Islet of Langerhans (tissue), 1 donor: ENCODE results near the gene KCTD4.
"Not testable (repeated sequence)": the region's sequence is repeated elsewhere in the genome, so short reads cannot be mapped to it uniquely, and the experiment has no call there.

Experiments used
- FAIRE-seq: peaks from one replicate; lab custom pipeline; 2011; peaks lifted over from hg19 to GRCh38; lab: Jason Lieb, UNC

Gene KCTD4

DNA sequence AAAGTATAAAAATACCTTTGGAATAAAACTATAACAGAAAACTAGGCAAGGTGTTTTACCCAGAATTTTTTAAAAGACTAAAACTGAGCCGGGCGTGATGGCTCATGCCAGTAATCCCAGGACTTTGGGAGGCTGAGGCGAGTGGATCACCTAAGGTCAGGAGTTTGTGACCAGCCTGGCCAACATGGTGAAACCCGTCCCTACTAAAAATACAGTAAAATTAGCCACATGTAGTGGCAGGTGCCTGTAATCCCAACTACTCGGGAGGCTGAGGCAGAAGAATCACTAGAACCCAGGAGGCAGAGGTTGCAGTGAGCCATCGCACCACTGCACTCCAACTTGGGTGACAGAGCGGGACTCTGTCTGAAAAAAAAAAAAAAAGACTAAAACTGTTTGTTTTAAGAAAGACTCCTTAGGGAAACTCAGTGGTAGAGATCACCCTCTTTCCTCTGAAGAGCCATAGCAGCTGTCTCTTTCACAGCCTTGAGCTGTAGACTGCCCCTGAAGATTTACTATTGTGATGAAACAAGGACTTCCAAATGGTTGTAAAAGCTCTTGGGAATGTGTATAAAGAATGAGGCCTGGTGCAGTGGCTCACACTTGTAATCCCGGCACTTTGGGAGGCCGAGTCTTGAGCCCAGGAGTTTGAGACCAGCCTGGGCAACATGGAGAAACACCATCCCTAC, 14.7 kb upstream of the KCTD4 start:
- no peak for FAIRE-seq

DNA sequence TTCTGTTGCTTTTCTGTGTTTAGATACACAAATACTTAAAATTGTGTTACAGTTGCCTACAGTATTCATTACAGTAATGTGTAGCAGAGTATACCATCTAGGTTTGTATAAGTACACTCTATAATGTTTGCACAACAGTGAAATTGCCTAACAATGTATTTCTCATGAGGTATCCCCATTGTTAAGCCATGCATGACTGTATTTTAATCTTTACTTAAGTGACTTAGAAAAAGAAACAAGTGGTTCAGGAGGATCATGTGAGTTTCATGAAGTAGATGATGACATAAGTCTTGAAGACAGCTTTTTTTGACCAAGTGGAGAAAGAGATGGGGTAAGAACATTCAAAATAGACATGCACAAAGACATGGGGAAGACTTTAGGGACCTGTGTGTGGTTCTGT, 8.4 kb upstream of the KCTD4 start:
- FAIRE-seq, result no peak

DNA sequence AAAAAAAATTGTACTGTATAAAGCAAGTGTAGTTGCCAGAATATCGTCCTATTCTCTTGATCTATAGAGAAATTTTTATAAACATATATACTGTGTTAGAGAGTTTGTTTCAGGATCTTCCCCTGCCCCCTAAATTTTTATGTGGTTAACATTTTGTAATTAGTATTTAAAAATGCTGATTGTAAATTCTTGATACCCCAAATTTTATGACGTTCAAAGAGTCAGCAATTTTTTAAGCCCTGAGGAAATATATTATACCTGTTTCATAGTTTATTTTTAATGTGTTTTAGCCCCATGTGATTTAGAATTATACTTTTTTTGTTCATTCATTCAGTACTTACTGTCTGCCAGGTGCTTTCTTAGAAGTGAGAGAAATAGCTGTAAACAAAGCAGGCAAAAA, 7.3 kb upstream of the KCTD4 start:
- no peak for FAIRE-seq

DNA sequence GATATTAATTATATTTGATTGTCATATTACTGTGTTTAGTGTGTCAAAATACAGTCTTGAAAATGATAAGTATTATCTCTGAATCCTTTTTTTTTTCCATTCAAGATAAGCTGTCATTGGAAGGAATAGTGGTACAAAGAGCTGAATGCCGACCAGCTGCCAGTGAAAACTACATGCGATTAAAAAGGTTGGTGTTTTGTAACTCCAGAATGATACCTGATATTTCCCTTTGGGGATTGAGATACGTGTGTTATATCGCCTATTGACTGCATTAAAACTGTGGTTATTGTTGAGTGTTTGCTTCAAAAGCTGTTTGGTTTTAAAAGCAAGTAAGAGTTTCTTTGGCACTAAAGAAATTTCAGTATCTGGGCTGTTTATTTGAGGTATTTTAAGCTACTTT, 6.5 kb upstream of the KCTD4 start:
- no peak for FAIRE-seq

DNA sequence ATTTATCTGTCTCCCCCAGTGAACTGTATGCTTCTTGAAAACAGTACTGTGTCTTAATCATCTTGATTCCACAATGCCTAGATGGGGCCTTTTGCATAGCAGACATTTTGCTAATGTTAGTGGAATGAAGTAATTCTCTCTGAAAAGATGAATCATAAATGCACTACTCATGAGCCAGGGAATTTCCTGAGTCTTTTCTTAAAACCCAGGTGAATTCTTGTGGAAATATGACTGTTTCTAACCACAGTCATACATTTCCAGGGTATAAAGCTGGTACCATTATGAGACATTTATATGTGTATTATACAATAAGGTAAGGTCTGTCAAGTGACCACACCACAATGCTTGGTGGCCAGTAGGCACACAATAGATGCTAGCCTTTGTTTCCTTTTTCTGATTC, 5.5 kb upstream of the KCTD4 start:
- peak; percentile 91 for FAIRE-seq

DNA sequence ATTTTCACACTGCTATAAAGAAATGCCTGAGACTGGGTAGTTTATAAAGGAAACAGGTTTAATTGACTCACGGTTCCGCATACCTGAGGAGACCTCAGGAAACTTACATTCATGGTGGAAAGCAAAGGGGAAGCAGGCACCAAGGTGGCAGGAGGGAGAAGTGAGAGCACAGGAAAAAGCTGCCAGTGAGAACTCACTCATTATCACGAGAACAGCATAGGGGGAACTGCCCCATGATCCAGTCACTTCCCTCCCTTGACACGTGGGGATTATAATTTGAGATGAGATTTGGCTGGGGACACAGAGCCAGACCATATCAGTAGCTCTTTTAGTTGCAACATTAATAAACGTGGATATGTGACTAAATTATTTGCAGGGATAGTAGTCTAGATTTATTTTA, 4.3 kb upstream of the KCTD4 start:
- no peak for FAIRE-seq

DNA sequence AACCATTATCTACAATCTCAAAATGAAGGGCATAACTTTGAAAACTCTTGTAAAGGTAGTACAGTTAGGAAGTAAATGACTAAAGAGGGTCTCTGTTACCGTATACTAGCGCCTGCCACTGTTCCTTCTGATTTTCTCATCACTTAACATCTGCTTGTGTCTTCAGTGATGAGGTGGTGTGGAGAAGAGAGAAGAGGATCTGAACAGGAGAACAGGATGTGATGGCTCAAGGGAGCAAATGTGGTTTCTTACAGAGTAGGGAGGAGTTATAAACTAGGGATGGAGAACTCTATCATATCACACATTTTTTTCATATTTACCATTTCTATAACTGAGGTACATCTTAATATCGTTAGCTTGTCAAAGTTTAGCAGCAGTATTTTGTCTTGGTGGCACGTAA, 1.1 kb downstream of the KCTD4 start:
- FAIRE-seq, result no peak

DNA sequence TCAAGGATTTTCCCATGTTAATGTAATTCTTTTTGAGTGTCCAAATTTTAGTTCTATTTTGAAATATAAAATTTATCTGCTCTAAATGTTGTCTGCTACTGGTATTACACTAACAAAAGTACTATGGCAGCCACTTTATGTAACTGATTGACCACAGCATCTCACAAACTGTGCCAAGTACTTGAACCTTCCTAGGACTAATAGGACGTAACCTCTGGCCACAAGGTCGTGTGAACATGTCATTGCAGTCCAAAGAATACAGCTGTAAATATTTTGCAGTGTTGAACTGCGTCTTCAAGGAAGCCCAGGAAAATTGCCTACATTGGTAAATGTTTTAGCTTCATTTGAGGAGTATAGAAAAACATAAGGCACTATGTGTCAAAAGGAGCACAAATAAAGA, 1.9 kb downstream of the KCTD4 start:
- no peak for FAIRE-seq

DNA sequence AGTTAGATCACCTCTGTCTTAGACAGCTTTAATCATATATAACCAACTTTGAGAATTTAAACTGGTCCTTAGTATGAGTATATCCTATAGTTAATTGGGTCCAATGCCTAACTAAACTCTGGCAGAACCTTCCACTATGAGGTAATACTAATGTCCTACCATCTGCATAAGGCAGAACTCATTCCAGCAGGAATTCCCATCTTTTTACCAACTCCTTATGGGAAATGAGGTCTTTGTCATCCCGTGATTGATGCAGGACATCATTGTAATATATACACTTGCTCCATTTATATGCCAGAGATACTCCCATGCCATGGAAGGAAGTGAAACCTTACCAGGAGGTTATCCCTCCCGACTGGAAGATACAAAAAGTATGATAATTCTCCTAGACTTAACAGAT, 2.8 kb downstream of the KCTD4 start:
- no peak for FAIRE-seq

DNA sequence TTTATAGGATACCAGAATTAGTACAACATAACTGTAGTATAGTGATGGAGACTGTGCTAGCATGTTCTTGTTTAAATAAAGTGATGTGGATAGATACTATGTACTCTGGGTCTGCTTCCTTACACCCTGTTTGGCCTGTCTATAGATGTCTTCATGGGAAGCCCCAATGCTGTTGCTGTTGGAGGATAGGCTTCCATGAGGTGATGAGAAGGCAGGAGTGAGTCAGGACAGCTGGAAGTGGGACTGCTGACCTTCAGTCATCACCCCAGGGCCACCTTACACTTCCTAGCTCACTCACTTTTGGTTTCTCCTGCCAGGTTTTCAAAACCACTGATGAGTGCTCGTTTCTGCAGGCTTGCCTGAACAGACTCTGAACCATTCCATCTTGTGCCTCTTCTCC, 4.2 kb downstream of the KCTD4 start:
- FAIRE-seq, result no peak

DNA sequence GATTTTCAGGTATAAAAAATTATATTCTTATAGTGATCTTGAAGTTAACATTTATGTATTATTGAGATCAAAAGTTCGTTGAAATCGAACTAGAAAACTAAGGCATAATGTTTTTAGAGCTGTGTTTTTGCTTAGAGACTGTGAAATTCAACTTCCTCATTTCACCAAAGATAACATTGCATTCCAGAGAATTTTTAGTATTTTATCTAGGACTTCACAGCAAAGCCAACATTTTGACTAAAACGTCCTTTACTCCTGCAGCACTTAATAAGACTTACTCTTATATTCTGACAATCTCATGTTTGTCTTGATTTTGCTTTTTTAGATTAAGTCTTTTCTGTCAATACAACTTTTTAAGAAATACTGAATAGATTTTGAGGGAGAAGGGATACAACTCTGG, 4.7 kb downstream of the KCTD4 start:
- FAIRE-seq, result no peak

DNA sequence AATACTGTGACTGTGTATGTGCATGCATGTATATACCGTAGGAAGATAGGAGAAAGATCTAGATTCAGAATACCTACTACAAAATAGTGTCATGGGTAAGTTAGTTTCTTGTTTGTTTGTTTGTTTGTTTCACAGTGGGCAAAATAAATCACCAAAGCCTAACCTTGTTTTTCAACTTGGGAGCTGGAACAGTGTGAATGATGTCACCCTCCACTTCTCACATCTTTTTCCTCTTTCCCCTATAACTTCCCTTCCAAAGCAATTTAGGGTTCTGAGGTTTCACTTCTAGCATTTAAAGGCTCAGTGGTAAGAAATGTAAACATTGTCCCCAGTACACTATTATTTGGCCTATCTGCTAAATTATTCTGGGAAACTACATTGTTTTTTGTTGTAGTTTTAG, 5.4 kb downstream of the KCTD4 start:
- FAIRE-seq, result no peak

DNA sequence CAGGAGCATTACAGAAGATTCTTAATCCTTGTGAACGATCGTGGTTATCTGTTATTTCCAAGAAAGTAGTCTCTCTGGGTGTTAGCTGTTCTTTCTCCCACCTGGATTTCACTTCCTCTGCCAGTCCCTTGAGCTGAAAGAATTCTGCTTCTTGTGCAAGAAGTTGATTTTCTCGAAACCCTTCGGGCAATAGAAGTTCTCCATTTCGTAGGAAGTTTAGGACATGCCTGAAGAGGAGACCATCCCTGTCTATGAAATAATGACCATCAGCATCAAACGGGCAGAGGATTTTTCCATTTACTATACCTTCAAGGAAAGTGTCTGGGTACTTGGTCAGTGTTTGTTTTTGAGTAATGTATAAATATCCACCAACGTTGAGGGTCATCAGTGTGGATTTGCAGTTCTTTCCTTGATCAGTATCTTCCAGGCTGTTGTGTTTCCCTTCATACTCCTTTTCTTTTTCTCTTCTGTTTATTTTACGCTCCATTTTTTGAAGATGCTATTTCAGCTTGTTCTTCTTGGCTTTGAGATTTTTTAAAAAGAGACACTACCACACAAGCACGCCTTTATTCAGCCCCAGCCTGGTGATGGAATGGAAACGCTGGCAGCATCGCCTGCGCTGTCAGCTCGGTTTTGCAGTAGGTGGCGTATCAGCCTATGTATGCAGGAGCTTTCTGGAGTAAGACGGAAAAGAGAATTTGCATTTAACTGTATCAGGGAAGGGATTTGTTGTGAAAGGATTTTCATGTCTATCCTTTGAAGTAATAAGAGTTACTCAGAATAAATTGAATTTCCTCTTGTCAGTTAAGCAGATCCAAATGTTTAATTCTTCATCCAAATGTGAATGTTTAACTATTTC, 6.5 kb downstream of the KCTD4 start:
- peak; percentile 9 for FAIRE-seq

DNA sequence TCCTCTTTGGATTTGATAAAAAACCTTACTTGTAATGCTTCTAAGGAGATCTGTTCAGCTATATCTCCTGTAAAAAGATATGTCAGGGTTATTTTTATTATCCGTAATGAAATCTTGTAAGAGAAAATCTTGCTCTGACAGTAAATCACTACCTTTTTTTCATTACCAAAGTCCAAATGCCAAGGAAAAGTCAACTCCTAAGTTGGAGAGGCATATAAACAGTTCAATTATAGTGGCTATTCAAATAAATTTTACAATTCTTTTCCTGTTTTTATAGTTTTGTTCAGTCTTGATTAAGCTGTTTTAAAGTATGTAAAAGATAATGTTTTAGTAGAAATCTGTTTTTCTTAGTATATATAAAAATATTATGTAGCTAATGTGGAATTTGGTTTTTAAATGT, 9.0 kb downstream of the KCTD4 start:
- FAIRE-seq, result no peak

DNA sequence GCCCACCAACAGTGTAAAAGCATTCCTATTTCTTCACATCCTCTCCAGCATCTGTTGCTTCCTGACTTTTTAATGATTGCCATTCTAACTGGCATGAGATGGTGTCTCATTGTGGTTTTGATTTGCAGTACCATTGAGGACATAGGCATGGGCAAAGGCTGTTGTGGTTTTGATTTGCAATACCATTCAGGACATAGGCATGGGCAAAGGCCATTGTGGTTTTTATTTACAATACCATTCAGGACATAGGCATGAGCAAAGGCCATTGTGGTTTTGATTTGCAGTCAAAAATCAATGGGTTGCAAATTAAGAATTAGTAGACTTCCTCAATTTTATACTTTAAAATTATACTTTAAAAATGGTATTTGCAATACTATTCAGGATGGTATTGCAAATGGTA, 11.3 kb downstream of the KCTD4 start:
- FAIRE-seq, result not testable (repeated sequence)

DNA sequence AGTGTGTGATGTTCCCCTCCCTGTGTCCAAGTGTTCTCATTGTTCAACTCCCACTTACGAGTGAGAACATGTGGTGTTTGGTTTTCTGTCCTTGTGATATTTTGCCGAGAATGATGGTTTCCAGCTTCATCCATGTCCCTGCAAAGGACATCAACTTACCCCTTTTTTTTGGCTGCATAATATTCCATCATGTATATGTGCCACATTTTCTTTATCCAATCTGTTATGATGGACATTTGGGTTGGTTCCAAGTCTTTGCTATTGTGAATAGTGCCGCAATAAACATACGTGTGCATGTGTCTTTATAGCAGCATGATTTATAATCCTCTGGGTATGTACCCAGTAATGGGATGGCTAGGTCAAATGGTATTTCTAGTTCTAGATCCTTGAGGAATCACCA, 11.8 kb downstream of the KCTD4 start:
- FAIRE-seq, result not testable (repeated sequence)

DNA sequence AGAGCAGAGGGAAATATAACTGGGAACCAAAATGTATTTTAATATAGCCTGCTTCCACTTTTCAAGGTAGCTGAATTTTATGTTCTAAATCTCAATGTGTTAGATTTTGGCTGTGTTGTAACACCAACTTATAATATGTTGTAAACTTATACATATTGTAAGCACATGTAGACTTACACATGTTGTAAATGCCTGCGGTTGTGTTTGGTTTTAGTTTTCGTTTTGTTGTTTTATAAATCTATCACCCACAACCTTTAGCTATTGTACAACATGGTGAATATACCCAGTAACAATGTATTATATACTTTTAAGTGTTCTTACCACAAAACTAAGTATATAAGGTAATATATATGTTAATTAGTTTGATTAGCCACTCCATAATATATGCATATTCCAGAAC, 15.6 kb downstream of the KCTD4 start:
- FAIRE-seq, result no peak

DNA sequence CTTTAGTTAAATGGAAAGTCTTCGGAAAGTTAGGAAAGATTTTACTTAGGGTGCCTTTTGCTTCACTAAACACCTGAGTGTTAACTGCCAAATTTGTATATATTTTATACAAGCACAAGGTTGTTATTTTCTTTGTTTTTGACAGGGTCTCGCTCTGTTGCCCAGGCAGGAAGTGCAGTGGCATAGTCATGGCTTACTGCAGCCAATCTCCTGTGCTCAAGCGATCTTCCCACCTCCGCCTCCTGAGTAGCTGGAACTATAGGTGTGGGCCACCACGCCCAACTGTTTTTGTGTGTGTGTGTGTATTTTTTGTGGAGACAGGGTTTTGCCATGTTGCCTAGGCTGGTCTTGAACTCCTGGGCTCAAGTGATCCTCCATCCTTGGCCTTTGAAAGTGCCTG, 16.2 kb downstream of the KCTD4 start:
- no peak for FAIRE-seq

DNA sequence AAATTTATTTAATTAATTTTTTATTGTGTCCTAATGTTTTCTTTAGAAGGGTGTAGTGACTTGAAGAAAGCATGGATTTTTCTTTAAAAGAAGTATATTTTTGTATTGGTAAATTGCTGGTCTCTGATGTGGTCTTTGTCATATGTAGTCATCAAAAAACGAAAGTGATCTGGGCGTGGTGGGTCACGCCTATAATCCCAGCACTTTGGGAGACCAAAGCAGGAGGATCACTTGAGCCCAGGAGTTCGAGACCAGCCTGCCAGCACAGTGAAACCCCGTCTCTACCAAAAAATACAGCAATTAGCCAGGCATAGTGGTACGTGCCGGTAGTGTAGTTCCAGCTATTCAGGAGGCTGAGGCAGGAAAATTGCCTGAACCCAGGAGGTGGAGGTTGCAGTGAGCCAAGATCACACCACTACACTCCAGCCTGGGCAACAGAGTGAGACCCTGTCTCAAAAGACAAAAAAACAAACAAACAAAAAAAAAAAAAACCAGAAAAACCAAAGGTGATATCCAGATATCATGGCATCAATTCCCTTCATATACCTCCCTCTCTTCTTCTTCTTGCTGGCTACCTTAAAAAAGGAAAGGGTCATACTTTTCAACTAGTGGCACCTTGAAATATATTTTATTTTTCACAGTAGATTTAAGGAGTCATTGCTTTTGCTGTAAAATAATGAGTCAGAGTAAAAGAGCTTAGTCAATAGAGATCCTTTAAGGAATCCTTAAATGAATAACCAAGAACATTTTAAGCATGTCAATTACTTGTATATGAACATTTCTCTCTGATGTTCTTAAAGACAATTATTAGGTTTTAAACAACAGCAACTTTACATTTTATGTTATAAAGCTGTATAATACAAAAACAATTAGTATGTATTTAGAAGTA, 19.9 kb downstream of the KCTD4 start:
- no peak for FAIRE-seq

DNA sequence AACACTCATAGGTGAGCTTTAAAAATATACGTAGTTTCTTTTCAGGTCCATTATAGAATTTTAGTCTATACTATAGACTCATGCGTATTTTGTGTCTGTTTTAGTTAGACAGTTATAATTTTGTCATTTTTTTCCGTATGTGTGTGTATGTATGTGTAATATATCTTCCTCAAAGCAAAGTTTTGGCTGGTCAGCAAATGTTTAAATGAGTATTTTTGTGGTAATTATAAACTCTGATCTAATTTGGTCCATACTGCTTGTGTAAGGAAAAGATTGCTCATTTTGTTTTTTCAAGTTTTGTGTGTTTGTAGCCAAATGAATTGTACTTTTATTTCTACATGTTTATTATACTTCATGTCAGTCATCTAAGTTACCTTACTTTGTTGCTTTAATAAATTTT, 20.5 kb downstream of the KCTD4 start:
- no peak for FAIRE-seq

DNA sequence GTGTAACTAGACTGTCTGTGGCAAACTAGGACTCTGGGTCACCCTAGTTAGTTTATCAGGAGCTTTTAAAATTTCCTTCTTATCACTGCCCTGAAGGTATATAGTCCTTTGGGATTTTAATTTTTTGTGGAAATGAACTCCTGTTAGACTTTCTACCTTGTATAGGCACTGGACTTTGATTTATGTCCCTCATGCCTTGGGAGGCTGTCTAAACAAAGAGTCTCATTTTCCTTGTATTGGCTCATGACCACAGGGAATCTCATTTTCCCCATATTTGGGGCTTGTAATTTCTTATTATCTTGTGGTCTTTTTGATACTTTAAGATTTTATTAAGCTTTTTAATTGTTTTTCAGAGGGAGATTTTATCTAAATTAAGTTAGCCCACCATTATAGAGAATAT, 21.4 kb downstream of the KCTD4 start:
- FAIRE-seq, result no peak

DNA sequence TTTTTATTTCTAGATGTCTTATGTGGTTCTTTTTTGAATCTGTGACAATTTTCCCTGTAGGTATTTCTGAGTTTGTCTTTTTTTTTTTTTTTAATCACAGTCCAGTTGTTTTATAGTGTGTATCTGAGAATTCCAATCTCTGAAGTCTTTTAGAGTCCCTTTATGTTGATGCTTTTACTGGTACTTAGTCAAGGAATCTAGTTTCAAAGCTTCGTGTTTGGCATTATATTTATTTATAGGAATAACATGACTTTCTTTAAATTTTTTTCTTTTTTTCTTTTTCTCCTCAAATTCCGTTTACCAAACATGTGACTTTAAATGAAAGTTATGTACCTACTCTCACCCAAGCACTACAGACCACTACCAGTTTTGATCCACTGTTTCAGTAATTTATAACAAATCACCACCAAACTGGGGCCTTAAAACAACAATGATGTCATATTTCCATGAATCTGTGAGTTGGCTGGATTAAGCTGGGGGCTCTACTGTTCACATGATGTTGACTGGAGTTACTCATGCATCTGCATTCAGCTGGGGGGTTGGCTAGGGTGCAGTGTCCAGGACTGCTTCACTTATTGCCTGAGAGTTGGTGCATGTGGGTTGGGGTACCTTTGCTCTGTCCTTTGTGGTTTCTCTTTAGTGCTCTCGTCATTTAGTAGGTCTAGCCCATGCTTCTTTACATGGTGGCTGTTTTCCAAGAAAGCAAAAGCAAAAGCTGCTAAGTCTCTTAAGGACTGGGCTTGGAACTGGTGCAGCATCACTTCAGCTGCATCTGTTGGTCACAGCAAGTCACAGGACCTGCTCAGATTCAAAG, 22.3 kb downstream of the KCTD4 start:
- FAIRE-seq, result no peak
